ENCODE data around the gene AMER3. TPM values are rescaled to one million over a fixed set of nuclear protein-coding genes. Genes with fewer than 3 reads are reported as not detected.

Gene AMER3
- total and polyA plus RNA-seq, 2 of the 8 experiments (the other 6 are each of a cell fraction or from before 2014, with no cell fraction given): 0.15 to 0.19 TPM

GRCh38 chr2:130764821-130765115, 9.4 kb downstream of the AMER3 start:
- Histone ChIP-seq H2BK5ac (ENCODE audit: low read depth, low read length) (no peak overlapping the region), H3K9me3 (ENCODE audit: insufficient read depth in 2 of 2, low read depth in 1 of 2, low read length in 1 of 2) (no peaks in the 10 kb centered on the region), H3K18ac (ENCODE audit: extremely low read depth, low read length) (no peak overlapping the region), H2BK20ac (ENCODE audit: low read length) (no peak overlapping the region), H3K9ac (replicated peaks in 1 of 4; ENCODE audit: extremely low read depth in 1 of 4, low read depth in 3 of 4, low read length in 3 of 4) (no peak overlapping the region), H3K4me1 (replicated peaks in 1 of 4; ENCODE audit: control insufficient read depth in 3 of 4, insufficient read depth in 4 of 4, low read length in 3 of 4) (no peaks in the 10 kb centered on the region), H2BK12ac (ENCODE audit: low read depth, low read length) (no peak overlapping the region), H2AFZ (ENCODE audit: low read length) (no peak overlapping the region), H3K27ac (ENCODE audit: low read depth, low read length) (no peak overlapping the region), H3K23me2 (ENCODE audit: low read depth, low read length) (no peaks in the 10 kb centered on the region), H3K36me3 (ENCODE audit: control insufficient read depth in 2 of 4, insufficient read depth in 4 of 4, low read length in 3 of 4) (no peaks in the 10 kb centered on the region), H4K91ac (replicated peaks; ENCODE audit: insufficient read length, low read length) (no peak overlapping the region), H3K14ac (ENCODE audit: insufficient read length) (no peak overlapping the region), H4K20me1 (replicated peaks in 1 of 2; ENCODE audit: control insufficient read depth in 1 of 2, insufficient read depth in 2 of 2, low read length in 2 of 2) (no peaks in the 10 kb centered on the region), H3K56ac (replicated peaks; ENCODE audit: insufficient read length, low read depth, low read length) (no peak overlapping the region), H3K4me3 (ENCODE audit: extremely low read depth in 1 of 4, insufficient read depth in 2 of 4, low read depth in 3 of 4, low read length in 4 of 4) (no peak overlapping the region), H3K4ac (replicated peaks; ENCODE audit: insufficient read length, low read depth, low read length) (no peak overlapping the region), H3K79me1 (ENCODE audit: low read depth, low read length) (no peaks in the 10 kb centered on the region), H2BK15ac (ENCODE audit: low read length) (no peak overlapping the region), H3K4me2 (ENCODE audit: insufficient read depth in 1 of 2, low read depth in 2 of 2, low read length in 2 of 2) (no peak overlapping the region), H4K8ac (ENCODE audit: extremely low read depth, insufficient read depth, low read length) (no peak overlapping the region), H3K27me3 (replicated peaks in 1 of 4; ENCODE audit: control insufficient read depth in 3 of 4, extremely low read depth in 1 of 4, insufficient read depth in 3 of 4, low read length in 3 of 4) (no peaks in the 10 kb centered on the region), H2AK5ac (ENCODE audit: low read depth, low read length) (no peak overlapping the region), H4K5ac (ENCODE audit: insufficient read length, low read depth, low read length) (no peak overlapping the region), H2BK120ac (replicated peaks; ENCODE audit: low read depth, low read length) (no peak overlapping the region), H3K79me2 (ENCODE audit: control insufficient read depth in 1 of 2, insufficient read depth in 2 of 2, low read length in 2 of 2) (no peaks in the 10 kb centered on the region), H3K23ac (ENCODE audit: insufficient read length) (no peak overlapping the region)
- WGBS, 2 experiments (ENCODE audit: extremely low coverage in 1 of 2, insufficient coverage in 1 of 2, insufficient read length in 1 of 2, insufficient replicate concordance in 2 of 2, low coverage in 1 of 2, low lambda C conversion rate in 2 of 2, missing lambda C conversion rate in 1 of 2): 91% methylated on average over 5 of the region's 5 CpGs; no CpG with 5 or more reads in 1 of the 2 experiments
- FAIRE-seq (no peak), DNase-seq (ENCODE audit: low read depth in 1 of 2, low spot score in 2 of 2) (no peak)
- ChIA-PET CTCF (ENCODE audit: partially characterized antibody) (no interaction called here), POLR2A (ENCODE audit: partially characterized antibody) (no interaction called here)
- no peak for TF ChIP-seq SIX5 (IDR thresholded peaks at IDR 0.05; ENCODE audit: low read depth, low read length)
- TF ChIP-seq ZNF274 (IDR thresholded peaks at IDR 0.05; ENCODE audit: borderline replicate concordance, extremely low read depth, low read length): no peak
- TF ChIP-seq KDM1A (IDR thresholded peaks at IDR 0.05; ENCODE audit: borderline replicate concordance, low read length): no peak

Measured in H1 (cell line).